Brain microvascular endothelial cell (primary cell): ENCODE results near the gene PHKA1.
A peak's percentile ranks its signal among the peaks of the same experiment; 100 is the strongest.
"Not testable (repeated sequence)": the region's sequence is repeated elsewhere in the genome, so short reads cannot be mapped to it uniquely, and the experiment has no call there.

ENCODE experiments used
- DNase-seq: peaks from one replicate; pipeline ENCODE4 v3.0.0-alpha.2; 2020
- H3K27ac ChIP-seq: fragments of 250-450 bp; sonication (Bioruptor Pico); 2 replicates; pipeline ENCODE4 v1.5.1; 2020; ENCODE audit warnings: mild to moderate bottlenecking, moderate library complexity
- H3K27me3 ChIP-seq: fragments of 250-450 bp; sonication (Bioruptor Pico); replicated peaks from 2 replicates; pipeline ENCODE4 v1.5.1; 2020; ENCODE audit warnings: mild to moderate bottlenecking
- H3K36me3 ChIP-seq: fragments of 250-450 bp; sonication (Bioruptor Pico); replicated peaks from 2 replicates; pipeline ENCODE4 v1.5.1; 2020; ENCODE audit warnings: mild to moderate bottlenecking
- H3K4me3 ChIP-seq: 2 replicates; pipeline ENCODE4 v1.5.1; 2011; ENCODE audit warnings: low read depth, mild to moderate bottlenecking, control low read depth, low read length, moderate library complexity
- CTCF ChIP-seq: IDR thresholded peaks from 2 replicates; pipeline ENCODE4 v1.5.1; 2011; ENCODE audit warnings: low read depth, mild to moderate bottlenecking, moderate library complexity, low read length, control low read depth, inconsistent platforms; ENCODE audit errors: missing control alignments
- in situ Hi-C: cut with HindIII; loops from 2 replicates; pipeline ENCODE4 v1.10.0; 2017; ENCODE audit warnings: low sequenced_read_pairs, low pct_ligation_motif_present

Gene PHKA1

GRCh38 chrX:72572248-72573157 is 141.6 kb downstream of the PHKA1 start, which contains the start of gene HDAC8:
Gene HDAC8, minus strand, starts transcription at chrX:72572843. Its CDS starts 82 bp downstream, at chrX:72572761.
- no peak for TF ChIP-seq CTCF
- Histone ChIP-seq H3K27ac (peak within 1 kb of the TSS; percentile 76), H3K4me3 (peak within 1 kb of the TSS; percentile 73), H3K27me3 (no peaks in the 10 kb centered on the region), H3K36me3 (peaks cover 3% of the 10 kb centered on the region)
- peak; percentile 73 for DNase-seq
- in situ Hi-C loops, result no loop called here

GRCh38 chrX:72569786-72570185 is 144.3 kb downstream of the PHKA1 start:
- peak; percentile 63 for DNase-seq
- H3K4me3 ChIP-seq, result no peak overlapping the region
- in situ Hi-C loops, result no loop called here

GRCh38 chrX:72568406-72569092 is 145.6 kb downstream of the PHKA1 start:
- Histone ChIP-seq H3K36me3 (peaks cover 14% of the 10 kb centered on the region), H3K27ac (no peak overlapping the region), H3K4me3 (no peak overlapping the region), H3K27me3 (no peaks in the 10 kb centered on the region)
- no peak for TF ChIP-seq CTCF
- peak; percentile 56 for DNase-seq
- in situ Hi-C loops, result no loop called here

More at GRCh38 chrX:72569786-72570185, 144.3 kb downstream of the PHKA1 start:
- H3K36me3 ChIP-seq, result peaks cover 14% of the 10 kb centered on the region
- H3K27me3 ChIP-seq, result no peaks in the 10 kb centered on the region
- no peak overlapping the region for H3K27ac ChIP-seq
- TF ChIP-seq CTCF, result peak; percentile 42

- no peak overlapping the region for H3K4me3 ChIP-seq
- no peak for DNase-seq
- no peaks in the 10 kb centered on the region for H3K27me3 ChIP-seq
- TF ChIP-seq CTCF, result no peak
- peaks cover 14% of the 10 kb centered on the region for H3K36me3 ChIP-seq
- in situ Hi-C loops, result no loop called here
- no peak overlapping the region for H3K27ac ChIP-seq
Observed at GRCh38 chrX:72566448-72566847, 147.7 kb downstream of the PHKA1 start.

- H3K27ac ChIP-seq, H3K36me3 ChIP-seq, H3K27me3 ChIP-seq, in situ Hi-C loops, DNase-seq, H3K4me3 ChIP-seq: not testable (repeated sequence)
Observed at GRCh38 chrX:72559655-72560054, 154.5 kb downstream of the PHKA1 start.

GRCh38 chrX:72554448-72555140 is 159.5 kb downstream of the PHKA1 start:
- Histone ChIP-seq H3K27ac (no peak overlapping the region), H3K27me3 (no peaks in the 10 kb centered on the region), H3K4me3 (no peak overlapping the region), H3K36me3 (no peaks in the 10 kb centered on the region)
- peak; percentile 29 for DNase-seq
- TF ChIP-seq CTCF, result no peak
- in situ Hi-C loops, result no loop called here

GRCh38 chrX:72552443-72552842 is 161.7 kb downstream of the PHKA1 start:
- H3K36me3 ChIP-seq, DNase-seq, H3K27ac ChIP-seq, in situ Hi-C loops, H3K4me3 ChIP-seq, H3K27me3 ChIP-seq: not testable (repeated sequence)
